MCF 10A (cell line): ENCODE results near the gene VPS35. TPM values are rescaled to one million over a fixed set of nuclear protein-coding genes. Genes with fewer than 3 reads are reported as not detected.
"Not testable (repeated sequence)": the region's sequence is repeated elsewhere in the genome, so short reads cannot be mapped to it uniquely, and the experiment has no call there.

Source experiments
- BruUV-seq: library from RNA; stranded (reverse); fragments of 400-500 nt; replicated peaks from 2 replicates; lab custom pipeline; 2021; lab: Mats Ljungman, UMichigan
- CTCF ChIA-PET: fragments of 300-600 bp; sonication (Branson Sonifier 250); formaldehyde crosslinking; extraction: SDS; loops from one replicate; lab custom pipeline; 2021; ENCODE audit warnings: antibody characterized with exemption, inconsistent platforms; lab: Yijun Ruan, JAX
- POLR2A ChIA-PET: fragments of 300-600, 350-650 bp; sonication (Branson Sonifier 250); formaldehyde crosslinking; extraction: SDS; loops from one replicate; lab custom pipeline; 2020; ENCODE audit warnings: antibody characterized with exemption, inconsistent platforms; lab: Yijun Ruan, JAX
- DNase-seq: peaks from one replicate; pipeline ENCODE4 v3.0.0-alpha.2; 2018; ENCODE audit not compliant: unreplicated experiment
- H3K27ac Mint-ChIP-seq: one replicate; pipeline ENCODE4 v1.8.0; 2022; ENCODE audit warnings: mild to moderate bottlenecking, low read depth, mixed read lengths; ENCODE audit not compliant: unreplicated experiment
- H3K27me3 Mint-ChIP-seq: one replicate; pipeline ENCODE4 v1.8.0; 2022; ENCODE audit warnings: mixed read lengths; ENCODE audit not compliant: insufficient read depth, unreplicated experiment
- H3K36me3 Mint-ChIP-seq: one replicate; pipeline ENCODE4 v1.8.0; 2022; ENCODE audit warnings: mild to moderate bottlenecking, moderate library complexity, mixed read lengths; ENCODE audit not compliant: insufficient read depth, unreplicated experiment
- H3K4me1 Mint-ChIP-seq: one replicate; pipeline ENCODE4 v1.8.0; 2022; ENCODE audit warnings: mixed read lengths; ENCODE audit not compliant: insufficient read depth, unreplicated experiment
- H3K4me3 Mint-ChIP-seq: one replicate; pipeline ENCODE4 v1.8.0; 2022; ENCODE audit warnings: mild to moderate bottlenecking, moderate library complexity, mixed read lengths; ENCODE audit not compliant: unreplicated experiment
- H3K9me3 Mint-ChIP-seq: one replicate; pipeline ENCODE4 v1.8.0; 2022; ENCODE audit warnings: mixed read lengths; ENCODE audit not compliant: unreplicated experiment
- CTCF ChIP-seq: fragments of 200-600 bp; IDR thresholded peaks from one replicate; pipeline ENCODE4 v1.8.0; 2022; ENCODE audit warnings: antibody characterized with exemption, mild to moderate bottlenecking; ENCODE audit not compliant: unreplicated experiment
- intact Hi-C: fragments of 100-400 bp; cut with micrococcal nuclease; formaldehyde crosslinking; loops from 2 replicates; pipeline ENCODE4 v1.14.1; 2022
- total RNA-seq: library from RNA; stranded (reverse); gene quantifications from 2 replicates; pipeline ENCODE4 v1.2.3, GENCODE V29; 2022

Gene VPS35
- total RNA-seq, 1 experiment from 2014 or later = 68.7 TPM

GRCh38 chr16:46623246-46623645 is 65.7 kb downstream of the VPS35 start:
- H3K4me3 Mint-ChIP-seq, POLR2A ChIA-PET, H3K36me3 Mint-ChIP-seq, H3K9me3 Mint-ChIP-seq, CTCF ChIA-PET, intact Hi-C loops, H3K27ac Mint-ChIP-seq, H3K27me3 Mint-ChIP-seq, DNase-seq, BruUV-seq: not testable (repeated sequence)
- peaks cover 17% of the 10 kb centered on the region for H3K4me1 Mint-ChIP-seq

GRCh38 chr16:46621934-46622676 is 66.9 kb downstream of the VPS35 start:
- DNase-seq = no peak
- H3K27ac Mint-ChIP-seq = no peak overlapping the region
- peak overlapping the region; percentile 92 for H3K4me3 Mint-ChIP-seq
- no peak for TF ChIP-seq CTCF
- intact Hi-C loops = no loop called here
- peaks cover 17% of the 10 kb centered on the region for H3K36me3 Mint-ChIP-seq
- no peaks in the 10 kb centered on the region for H3K27me3 Mint-ChIP-seq
- H3K9me3 Mint-ChIP-seq = no peaks in the 10 kb centered on the region
- peaks cover 17% of the 10 kb centered on the region for H3K4me1 Mint-ChIP-seq
- POLR2A ChIA-PET = no interaction called here
- CTCF ChIA-PET = interaction anchor here (0.6 to 1.0 kb wide), 4 partner anchors 10 to 158 kb away, joined by 3 read pairs; no protein-coding TSS in a partner anchor
- no TSS peak for BruUV-seq

- H3K4me1 Mint-ChIP-seq = peaks cover 17% of the 10 kb centered on the region
- H3K27me3 Mint-ChIP-seq = no peaks in the 10 kb centered on the region
- peaks cover 23% of the 10 kb centered on the region for H3K36me3 Mint-ChIP-seq
- peak within 1 kb of the TSS; percentile 67 for H3K27ac Mint-ChIP-seq
- intact Hi-C loops = no loop called here
- H3K9me3 Mint-ChIP-seq = no peaks in the 10 kb centered on the region
- CTCF ChIA-PET = interaction anchor here (0.6 to 4.9 kb wide), 7 partner anchors 8 to 158 kb away, joined by 3 to 19 read pairs (median 3); no protein-coding TSS in a partner anchor
- no peak for TF ChIP-seq CTCF
- no TSS peak for BruUV-seq
- DNase-seq = peak; percentile 87
- H3K4me3 Mint-ChIP-seq = peak within 1 kb of the TSS; percentile 92
- POLR2A ChIA-PET = interaction anchor here (0.6 to 1.0 kb wide), 3 partner anchors 15 to 242 kb away, joined by 3 to 4 read pairs (median 3); no protein-coding TSS in a partner anchor
Observed at GRCh38 chr16:46621006-46621933, 67.7 kb downstream of the VPS35 start, which contains the start of gene SHCBP1. TSS of gene SHCBP1 (minus strand) at chr16:46621379. CDS start at chr16:46621359, 20 bp downstream.

GRCh38 chr16:46620266-46621005 is 68.5 kb downstream of the VPS35 start:
- Mint-ChIP-seq H3K27me3 (no peaks in the 10 kb centered on the region), H3K9me3 (no peaks in the 10 kb centered on the region), H3K4me3 (peak overlapping the region; percentile 92), H3K4me1 (peaks cover 17% of the 10 kb centered on the region), H3K27ac (peak overlapping the region; percentile 67), H3K36me3 (peaks cover 30% of the 10 kb centered on the region)
- no peak for TF ChIP-seq CTCF
- peak; percentile 47 for DNase-seq
- intact Hi-C loops = no loop called here
- TSS peak; percentile 55 for BruUV-seq
- ChIA-PET CTCF (interaction anchor here (0.6 to 4.9 kb wide), 4 partner anchors 9 to 92 kb away, joined by 3 to 19 read pairs (median 4); no protein-coding TSS in a partner anchor), POLR2A (interaction anchor here (0.6 to 1.0 kb wide), 2 partner anchors 14 to 281 kb away, joined by 3 read pairs; no protein-coding TSS in a partner anchor)
